Astrocyte of the hippocampus (primary cell): Measurements from ENCODE around the gene PSMC2.
A peak's percentile ranks its signal among the peaks of the same experiment; 100 is the strongest.
"Not testable (repeated sequence)": the region's sequence is repeated elsewhere in the genome, so short reads cannot be mapped to it uniquely, and the experiment has no call there.

Source experiments
- DNase-seq: peaks from one replicate; pipeline ENCODE4 v3.0.0; 2011; ENCODE audit warnings: low read depth, low spot score

The PSMC2 gene

DNA sequence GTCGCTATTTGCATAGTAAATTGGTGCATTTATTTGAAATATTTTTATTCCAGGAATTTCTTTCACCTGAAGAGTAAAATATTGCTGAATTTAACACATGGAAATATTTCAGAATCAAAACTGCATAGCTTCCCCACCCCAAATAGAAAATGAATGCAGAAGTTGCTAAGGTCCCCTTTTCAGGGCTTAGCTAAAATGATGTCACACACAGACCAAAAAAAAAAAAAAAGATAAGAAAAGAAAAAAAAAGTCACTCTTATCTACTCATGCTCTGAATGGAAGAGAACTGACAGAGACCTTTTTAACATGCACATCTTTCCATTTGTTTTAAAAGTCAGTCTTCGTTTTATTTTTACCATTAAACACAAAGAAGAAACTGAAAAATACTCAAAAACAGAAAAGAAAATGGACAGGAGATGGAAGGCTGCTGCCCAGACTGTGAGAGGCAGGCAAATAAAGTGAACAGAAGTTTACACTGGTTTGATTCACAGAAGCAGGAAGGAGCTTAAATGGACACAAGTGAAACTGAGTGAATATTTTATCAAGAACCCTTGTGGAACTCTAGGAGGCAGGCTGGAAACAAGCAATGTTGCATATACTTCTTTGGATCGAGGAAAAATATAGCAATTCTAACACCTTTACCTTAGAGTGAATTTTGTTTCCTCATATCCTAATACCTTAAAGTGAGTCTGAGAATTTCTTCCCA is 32.0 kb downstream of the PSMC2 start:
- DNase-seq = no peak

GRCh38 chr7:103380395-103381191 is 33.1 kb downstream of the PSMC2 start:
- no peak for DNase-seq

GRCh38 chr7:103381280-103382031 is 34.0 kb downstream of the PSMC2 start:
- DNase-seq = no peak

DNA sequence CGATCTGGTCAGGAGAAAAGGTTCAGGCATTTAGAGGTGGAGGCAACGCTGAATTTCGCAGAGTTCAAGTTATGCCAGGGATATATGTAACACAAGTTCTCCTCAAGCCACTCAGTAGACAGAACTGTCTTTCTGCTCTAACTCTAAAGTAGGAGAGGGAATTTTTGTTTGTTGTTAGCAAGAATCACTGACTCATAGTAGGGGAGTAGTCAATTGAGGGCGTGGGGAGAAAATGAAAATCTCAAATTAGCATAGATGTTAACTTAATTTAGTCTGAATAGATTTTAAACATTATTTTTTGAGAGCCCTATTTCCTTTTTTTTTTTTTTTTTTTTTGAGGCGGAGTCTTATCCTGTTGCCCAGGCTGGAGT is 34.6 kb downstream of the PSMC2 start:
- no peak for DNase-seq

DNA sequence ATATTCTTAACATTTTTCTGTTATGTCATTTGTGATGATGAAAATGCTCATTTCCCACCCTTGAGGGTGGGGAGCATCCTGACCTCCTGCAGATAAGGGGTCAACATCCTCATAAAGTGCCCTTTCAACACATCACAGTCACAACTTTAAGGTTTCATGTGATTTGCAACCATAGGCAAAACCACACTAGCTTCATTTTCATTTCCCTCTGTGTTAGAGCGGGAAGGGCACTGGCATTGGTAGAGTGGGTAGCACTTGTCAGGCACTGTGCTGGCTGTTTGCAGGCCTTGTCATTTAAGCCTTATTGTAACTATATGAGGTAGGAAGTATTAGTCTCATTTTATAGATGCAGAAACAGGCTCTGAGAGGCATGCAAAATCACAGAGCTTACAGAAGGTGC is 39.8 kb downstream of the PSMC2 start:
- no peak for DNase-seq

DNA sequence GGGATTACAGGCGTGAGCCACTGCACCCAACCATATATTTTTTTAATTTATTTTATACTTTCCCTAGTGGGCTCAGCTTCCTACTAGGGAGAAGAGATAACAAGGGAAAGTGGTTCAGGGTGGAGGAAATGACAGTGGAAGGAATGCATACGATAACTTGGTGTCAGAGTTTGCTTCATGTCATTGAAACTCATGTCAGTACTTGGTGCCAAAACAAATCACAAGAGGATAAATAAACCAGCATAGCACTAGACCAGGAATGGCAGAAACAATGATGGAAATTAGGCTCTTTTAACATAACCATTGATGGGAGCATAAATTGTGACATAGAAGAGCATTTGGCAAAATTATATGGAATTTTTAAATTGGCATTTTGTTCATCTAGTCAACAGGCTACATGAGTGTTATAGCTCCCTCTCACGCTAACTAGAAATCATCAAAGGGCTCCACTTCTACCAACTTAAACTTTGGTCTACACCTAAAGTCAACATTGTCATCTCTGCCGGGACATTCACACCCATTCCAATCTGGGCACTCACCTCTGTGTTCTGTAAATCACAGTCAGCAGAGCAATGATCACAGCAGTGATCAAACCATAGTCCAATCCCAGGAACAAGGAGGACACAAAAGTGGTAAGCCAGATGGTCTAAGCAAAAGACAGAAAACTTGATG is 41.2 kb downstream of the PSMC2 start:
- no peak for DNase-seq

GRCh38 chr7:103389263-103389662 is 41.8 kb downstream of the PSMC2 start:
- DNase-seq = no peak

DNA sequence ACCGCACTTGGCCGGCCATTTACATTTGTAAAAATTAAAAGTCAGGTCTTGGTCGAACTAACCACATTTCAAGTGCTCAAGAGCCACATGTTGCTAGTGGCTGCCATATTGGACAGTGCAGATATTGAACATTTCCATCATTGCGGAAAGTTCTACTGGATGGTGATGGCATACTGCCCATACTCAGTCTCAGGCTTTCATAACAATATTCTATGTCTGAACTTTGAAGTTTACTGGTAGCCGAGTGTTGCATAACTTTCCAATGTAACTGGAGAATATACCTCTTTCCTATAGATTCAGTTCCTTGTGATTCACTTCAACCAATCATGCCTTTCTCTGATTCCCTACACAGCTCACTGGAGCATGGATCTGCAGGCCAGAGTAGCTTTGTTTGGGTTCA is 43.7 kb downstream of the PSMC2 start:
- no peak for DNase-seq

DNA sequence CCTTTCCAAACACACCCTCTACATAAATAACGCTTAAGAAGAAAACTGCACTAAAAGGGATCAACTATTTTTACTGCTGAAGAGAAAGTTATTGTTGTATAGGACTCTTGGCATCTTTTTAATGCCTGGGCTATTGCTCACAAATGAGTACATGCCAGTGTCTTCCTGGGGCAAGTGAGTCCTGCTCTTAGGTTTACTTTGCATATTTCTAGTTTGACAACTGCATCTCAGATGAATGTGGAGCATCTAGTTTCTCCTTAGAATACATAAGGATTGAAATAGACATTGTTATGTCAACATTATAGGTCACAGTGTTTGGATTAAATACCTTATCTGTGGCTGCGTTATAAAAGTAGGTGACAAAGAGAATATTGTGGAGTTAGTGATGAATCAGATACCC is 44.5 kb downstream of the PSMC2 start:
- peak; percentile 7 for DNase-seq

DNA sequence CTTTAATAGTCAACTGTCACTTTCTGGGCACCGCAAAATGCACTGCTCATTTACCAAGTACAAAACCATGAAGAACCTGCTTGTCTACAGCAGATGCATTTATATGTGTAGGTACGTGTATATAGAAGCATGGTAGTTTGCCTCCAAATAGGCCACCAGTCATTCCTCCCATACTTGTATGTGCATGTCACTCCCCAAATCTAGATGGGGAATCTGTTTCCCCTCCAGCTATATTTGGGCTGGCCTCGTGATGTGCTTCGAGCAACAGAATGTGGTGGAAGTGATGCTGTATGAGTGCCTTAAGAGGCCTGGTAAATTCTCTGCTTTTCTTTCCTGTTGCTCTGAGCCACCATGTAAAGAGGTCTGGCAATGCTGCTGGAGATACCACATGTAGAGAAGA is 47.1 kb downstream of the PSMC2 start:
- no peak for DNase-seq

DNA sequence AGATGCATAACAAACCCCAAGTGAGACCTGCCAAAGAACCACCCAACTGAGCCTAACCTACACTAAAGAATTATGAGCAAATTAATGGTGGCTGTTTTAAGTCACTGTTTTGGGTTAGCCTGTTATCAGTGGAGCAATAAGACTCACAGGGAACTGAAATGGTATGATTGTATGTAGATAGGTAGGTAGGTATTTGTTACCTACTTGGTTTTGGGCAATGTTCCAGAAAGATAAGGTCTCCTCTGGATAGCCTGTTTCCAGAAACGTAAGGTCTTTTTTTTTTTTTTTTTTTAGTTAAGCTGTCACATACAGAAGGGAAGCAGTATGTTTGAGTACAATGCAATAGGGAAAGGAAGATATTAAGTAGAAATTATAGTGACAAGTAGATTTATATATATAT is 47.6 kb downstream of the PSMC2 start:
- DNase-seq = no peak

DNA sequence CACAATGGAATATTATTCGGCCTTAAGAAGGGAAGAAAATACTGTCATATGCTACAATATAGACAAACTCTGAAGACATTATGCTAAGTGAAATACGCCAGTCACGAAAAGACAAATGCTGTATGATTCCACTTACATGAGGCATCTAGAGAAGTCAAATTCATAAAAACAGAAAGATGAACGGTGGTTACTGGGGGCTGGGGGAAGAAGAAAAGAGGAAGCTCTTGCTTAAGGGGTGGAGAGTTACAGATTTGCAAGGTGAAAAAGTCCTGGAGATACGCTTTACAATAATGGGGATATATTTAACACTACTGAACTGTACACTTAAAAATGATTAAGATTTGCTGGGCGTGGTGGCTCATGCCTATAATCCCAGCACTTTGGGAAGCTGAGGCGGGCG is 49.0 kb downstream of the PSMC2 start:
- DNase-seq = no peak

DNA sequence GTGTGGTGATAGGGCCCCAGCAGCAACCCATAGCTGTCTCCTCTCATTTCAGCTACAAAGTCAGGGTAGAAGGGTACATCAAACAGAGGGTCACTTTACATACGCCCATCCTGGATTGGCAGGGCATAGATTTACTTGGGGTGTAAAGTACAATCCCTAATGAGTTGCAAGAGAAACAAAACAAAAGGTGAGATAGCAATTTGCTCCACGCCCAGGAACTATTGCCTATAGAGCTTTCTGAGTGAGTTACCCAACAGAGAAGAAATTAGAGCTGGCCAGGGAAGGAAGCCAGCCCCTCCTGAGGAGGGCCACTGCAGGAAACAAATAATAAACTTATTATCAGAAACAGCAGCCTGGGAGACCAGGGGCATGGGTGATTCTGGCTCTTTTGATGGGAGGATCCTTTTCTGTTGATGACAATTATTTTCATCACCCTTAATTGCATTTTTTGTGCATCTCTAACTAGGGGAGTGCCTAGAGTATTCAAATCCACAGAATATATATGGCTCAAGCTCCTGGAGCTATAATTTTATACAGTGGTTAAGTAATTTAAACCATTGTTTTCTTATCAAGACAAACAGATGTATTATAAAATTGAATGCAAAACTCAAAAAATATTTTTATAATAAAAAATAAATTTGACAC is 51.2 kb downstream of the PSMC2 start:
- DNase-seq = no peak

GRCh38 chr7:103399687-103400086 is 52.2 kb downstream of the PSMC2 start:
- not testable (repeated sequence) for DNase-seq

DNA sequence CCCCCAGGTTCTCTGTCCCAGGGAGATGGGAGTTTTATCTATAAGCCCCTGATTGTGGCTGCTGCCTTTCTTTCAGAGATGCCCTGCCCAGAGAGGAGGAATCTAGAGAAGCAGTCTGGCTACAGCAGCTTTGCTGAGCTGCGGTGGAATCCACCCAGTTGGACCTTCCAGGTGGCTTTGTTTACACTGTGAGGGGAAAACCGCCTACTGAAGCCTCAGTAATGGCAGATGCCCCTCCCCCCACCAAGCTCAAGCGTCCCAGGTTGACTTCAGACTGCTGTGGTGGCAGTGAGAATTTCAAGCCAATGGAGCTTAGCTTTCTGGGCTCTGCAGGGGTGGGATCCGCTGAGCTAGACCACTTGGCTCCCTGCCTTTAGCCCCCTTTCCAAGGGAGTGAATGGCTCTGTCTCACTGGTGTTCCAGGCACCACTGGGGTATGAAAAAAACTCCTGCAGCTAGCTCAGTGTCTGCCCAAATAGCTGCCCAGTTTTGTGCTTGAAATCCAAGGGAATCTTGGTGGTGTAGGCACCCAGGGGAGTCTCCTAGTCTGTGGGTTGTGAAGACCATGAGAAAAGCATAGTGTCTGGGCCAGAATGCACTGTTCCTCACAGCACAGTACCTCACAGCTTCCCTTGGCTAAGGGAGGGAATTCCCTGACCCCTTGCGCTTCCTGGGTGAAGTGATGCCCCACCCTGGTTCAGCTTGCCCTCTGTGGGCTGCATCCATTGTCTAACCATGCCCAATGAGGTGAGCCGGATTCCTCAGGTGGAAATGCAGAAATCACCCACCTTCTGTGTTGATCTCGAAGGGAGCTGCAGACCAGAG is 58.6 kb downstream of the PSMC2 start:
- not testable (repeated sequence) for DNase-seq

GRCh38 chr7:103412151-103412550 is 64.7 kb downstream of the PSMC2 start:
- no peak for DNase-seq

- no peak for DNase-seq
Measured at GRCh38 chr7:103413407-103413806, 66.0 kb downstream of the PSMC2 start.

- DNase-seq = no peak
Measured at GRCh38 chr7:103418241-103418640, 70.8 kb downstream of the PSMC2 start.
